8988T (cell line): ENCODE results near the gene ARHGEF5.
"Not testable (repeated sequence)": the region's sequence is repeated elsewhere in the genome, so short reads cannot be mapped to it uniquely, and the experiment has no call there.

Experiments
- DNase-seq: peaks from one replicate; pipeline ENCODE4 v3.0.0; 2011

The ARHGEF5 gene

DNA sequence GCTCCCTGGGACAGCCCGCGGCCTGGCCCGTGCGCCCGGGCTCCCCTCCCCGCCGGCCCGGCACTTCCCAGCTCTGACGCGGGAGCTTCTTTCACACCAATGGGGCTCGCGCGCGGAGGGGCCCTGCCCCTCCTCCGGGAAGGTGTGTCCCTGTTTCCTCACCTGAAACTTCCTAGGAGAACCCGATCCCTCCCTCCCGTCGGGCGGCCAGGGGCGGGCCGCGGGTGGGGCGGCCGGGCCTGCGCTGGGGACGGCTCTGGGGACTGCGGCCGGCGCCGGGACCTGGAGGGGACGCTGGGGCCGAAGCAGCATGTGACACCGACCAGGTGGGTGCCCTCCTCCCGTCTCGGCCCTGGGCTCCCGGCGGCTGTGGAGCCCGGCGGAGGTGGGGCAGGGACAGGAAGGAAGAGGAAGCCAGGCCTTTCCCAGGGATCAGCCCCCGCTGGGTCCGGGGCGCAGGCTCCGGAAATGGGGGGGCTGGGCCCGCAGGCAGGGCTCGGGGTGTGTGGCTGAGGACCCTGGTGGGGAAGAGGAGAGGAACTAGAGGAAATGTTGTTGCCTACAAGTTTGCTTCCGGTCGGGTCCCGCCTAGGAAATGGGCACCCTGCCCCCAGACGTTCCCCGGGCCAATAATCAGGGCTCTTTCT is at the start of gene ARHGEF5:
Gene ARHGEF5, plus strand, starts transcription at position 227 of the 647 bp plus-strand sequence. CDS start 7,268 bp downstream, outside the sequence.
- not testable (repeated sequence) for DNase-seq

DNA sequence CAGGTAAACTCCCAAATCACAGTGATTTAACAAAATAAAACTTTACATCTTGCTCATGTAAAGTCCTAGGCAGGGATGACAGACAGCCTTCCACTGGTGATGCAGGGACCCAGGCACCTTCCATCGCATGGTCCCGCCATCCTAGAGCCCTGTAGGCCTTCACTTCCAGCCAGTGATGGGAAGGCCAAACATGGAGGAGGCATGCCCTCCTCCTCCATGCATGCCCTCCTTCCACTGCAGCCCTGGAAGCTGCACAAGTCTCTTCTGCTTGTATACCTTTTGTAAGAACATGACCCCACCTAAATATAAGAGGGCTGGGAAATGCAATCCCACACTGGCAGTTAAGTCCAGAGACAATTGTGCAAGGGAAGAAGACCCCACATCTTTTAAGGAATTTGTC is 45.5 kb upstream of the ARHGEF5 start:
- DNase-seq: not testable (repeated sequence)

DNA sequence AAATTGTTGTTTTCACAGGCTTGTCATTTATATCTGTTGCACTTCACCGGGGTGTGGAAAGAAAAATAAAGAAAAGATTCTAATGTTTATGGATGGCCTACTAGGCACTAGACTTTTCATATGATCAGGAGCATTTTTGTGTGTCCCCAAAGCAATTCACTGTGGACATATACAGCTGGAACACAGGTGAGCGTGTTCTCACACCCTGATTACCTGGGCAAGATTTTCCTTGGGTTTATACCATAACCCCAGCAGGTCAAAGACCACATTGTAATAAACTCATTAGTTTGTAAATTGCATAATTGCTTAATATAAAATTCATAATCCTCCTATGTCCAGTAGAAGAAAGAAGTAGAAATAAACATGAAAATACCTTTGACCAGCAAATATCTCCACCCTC is 44.0 kb upstream of the ARHGEF5 start:
- not testable (repeated sequence) for DNase-seq

DNA sequence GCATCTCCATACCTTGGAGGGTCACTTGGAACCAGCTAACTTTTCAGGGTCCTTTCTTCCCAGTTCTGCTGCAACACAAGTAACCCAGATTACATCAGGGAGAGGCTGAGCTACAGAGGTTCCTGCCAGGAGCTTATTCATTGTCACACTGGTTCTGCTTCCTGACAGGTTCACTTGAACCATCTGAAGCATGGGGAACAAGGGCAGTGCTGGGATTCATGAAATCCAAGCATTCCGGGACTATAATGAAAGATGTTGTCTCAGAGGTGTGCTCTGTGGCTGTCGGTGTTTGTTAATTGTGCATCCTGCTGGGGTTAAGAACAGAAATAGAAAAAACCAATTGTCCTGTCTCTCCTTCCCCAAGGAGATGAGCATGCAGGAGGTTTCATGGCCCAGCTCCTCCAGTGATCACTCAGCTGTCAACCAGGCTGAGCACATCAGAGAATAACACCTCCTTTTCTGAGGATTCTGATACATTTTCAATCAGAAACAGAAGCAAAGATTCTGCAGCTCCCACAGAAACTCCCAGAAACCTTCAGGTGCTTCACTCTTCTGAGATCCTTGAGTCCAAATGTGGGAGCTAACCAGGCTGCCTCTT is 43.2 kb upstream of the ARHGEF5 start, which contains the start of gene OR2A1:
Gene OR2A1, plus strand, starts transcription at position 548 of the 598 bp plus-strand sequence. CDS start 5,706 bp downstream, outside the sequence.
- not testable (repeated sequence) for DNase-seq

DNA sequence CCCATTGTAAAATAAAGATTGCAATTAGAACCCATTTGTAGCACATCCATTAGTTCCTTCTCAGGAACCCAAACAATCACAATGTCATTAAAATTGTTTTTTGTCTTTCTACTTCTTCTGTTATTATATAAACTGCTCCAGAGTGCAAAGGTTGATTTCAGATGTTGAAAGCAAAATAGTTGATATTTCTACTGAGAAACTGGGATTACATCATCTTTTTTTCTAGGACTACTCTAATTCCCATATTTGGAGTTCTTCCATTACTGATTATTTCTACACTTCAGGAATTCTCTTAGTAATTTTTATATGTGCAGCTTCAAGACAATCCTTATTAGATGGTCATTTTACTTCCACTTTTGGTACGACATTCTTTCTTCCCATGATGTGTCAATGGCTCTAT is 37.7 kb upstream of the ARHGEF5 start:
- not testable (repeated sequence) for DNase-seq

DNA sequence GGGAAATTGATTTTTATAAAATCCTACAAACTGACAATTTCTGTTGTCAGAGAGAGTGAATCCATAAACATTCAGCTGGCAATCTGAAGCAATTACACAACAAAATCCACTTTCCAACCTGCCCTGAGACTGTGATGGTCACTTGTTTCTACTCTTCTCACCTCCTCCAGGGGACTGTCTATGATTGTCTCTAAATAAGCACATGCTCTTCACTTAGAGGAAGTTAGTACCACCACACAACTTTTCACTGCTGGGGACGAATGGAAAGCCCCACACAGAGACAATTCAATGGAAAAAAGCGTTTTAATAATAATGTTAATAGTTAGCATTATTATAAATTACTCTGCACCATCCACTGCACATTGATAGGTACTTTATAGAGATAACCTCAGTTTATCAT is 35.7 kb upstream of the ARHGEF5 start:
- DNase-seq: not testable (repeated sequence)

DNA sequence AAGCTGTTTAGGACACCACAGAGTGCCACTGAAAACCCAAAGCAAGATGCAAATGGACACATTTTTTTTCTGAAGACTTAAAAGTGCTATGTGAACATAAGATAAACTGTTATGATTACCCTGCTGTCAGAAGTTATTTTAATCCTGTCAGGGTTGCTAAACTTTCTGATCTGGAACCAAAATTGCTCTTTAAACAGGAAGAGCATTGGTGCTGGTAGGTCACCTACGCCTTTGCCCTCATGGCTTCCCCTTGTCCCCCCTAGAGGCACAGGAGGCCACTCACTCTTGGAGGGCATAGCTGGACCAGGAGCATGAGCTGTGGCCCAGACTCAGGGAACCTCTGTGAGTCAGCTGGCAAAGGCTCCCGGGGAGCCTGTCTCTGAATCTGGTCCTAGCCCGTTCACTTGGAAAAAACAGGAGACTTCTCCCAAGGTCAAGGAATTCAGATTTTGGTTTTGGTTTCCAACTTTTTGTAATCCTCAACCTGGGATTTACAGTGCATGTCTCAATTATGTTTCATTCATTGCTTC is 33.5 kb upstream of the ARHGEF5 start:
- not testable (repeated sequence) for DNase-seq

DNA sequence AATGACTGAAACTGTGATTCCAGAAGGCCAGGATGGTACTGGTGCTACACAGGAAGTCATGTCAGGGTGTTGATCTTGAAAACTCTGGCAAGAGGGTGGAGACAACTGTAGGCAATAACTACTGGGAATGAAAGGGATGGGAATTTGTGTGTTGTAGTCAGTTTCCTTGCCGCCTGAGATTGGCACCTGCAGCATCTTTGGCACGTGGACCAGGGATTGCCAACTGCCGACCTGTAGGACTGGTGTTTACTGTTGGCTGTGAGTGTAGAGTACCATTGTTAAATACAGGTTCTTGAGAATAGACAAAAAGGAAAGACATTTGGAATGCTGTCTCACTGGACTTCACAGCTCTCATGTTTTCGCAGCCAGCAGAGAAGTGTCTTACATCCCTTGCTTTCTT is 31.8 kb upstream of the ARHGEF5 start:
- DNase-seq: not testable (repeated sequence)

DNA sequence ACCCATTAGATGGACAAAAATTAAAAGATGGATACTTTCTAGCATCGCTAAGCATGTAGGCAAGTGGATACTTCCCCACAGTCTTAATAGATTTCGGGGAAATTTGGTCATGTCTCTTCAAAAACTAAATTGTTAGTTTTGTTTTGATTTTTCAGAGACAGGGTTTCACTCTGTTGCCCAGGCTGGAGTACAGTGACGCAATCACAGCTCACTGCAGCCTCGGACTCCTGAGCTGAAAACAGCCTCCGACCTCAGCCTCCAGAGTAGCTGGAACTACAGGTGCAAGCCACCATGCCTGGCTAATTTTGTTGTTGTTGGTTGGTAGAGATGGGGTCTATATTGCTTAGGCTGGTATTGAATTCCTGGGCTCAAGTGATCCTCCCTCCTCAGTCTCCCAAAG is 29.3 kb upstream of the ARHGEF5 start:
- DNase-seq: not testable (repeated sequence)

DNA sequence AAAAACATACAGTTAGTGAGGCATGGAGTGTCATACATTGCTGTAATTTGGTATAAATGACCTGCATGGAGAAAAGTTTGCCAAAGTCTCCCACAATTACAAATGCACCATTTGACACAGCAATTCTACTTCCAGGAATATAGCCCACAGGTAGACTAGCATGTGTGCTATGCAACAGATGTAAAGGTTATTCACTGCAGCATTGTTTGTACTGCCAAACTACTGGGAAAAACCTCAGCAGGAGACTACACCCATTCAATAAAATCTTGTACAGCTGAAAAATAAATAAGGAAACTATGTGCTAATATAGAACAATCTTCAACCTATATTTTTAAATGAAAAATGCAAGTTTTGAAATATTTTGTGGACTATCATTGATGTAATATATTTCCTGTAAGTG is 25.2 kb upstream of the ARHGEF5 start:
- not testable (repeated sequence) for DNase-seq

DNA sequence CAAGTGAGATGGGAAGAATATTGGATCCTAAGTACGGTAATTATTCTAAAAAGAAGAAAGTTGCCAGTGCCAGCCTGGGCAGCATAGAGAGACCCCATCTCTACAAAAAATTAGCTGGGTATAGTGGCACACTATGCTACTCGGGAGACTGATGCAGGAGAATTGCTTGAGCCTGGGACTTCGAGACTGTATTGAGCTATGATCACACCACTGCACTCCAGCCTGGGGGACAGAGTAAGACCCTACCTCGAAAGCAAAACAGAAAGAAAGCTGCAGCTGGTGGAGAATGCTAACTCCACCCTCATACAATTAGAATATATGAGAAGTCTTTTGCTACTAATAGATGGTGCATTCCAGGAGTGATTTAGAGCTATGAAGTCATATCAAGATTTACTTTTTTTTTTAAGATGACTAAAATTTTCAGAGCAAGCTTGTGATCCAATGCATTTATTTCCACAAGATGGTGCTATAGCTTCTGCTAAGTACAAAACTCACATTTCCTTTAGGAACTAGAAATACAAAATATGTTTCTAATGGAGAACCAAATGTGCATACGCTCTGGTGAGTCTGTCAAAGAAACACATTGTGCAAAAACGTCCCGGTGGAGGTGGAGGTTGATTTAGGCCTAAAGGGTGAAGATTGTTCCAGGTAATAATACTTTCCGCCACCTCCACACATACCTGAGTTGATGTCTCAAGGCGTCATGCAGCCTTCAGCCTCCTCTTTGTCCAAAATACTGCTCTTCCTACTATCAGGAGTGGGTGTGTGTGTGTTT is 23.8 kb upstream of the ARHGEF5 start:
- not testable (repeated sequence) for DNase-seq

DNA sequence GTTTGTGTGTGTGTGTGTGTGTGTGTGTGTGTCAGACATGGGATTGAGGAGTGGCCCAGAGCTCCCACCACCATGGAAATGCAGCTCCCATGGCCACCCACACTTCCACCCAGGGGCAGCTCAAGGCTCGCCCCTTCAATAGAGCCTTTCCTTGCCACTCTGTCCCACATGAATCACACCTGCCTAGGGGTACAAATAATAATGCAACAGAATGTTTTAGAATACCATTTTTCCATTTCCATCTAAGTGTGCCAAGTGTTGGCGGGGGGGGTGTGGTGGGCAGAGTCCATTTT is 23.3 kb upstream of the ARHGEF5 start:
- not testable (repeated sequence) for DNase-seq

DNA sequence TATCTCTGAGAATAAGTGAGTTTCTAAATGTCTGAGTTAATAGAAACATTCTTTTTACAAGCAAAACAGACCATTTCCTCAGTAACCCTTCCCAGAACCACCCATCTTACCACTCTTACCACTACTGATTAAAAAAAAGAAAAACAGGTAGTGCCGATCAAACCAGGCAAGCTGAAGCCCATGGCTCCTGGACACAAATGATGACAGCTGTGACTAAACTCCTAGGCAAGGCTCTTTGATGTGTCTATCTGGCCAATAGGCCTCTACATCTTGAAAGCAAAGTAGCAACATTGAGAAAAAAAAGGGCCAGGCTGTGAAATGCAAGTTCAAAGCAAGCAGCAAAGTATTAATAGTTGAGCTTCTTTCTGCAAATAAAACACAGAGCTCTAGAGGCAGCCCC is 6.6 kb upstream of the ARHGEF5 start:
- not testable (repeated sequence) for DNase-seq

DNA sequence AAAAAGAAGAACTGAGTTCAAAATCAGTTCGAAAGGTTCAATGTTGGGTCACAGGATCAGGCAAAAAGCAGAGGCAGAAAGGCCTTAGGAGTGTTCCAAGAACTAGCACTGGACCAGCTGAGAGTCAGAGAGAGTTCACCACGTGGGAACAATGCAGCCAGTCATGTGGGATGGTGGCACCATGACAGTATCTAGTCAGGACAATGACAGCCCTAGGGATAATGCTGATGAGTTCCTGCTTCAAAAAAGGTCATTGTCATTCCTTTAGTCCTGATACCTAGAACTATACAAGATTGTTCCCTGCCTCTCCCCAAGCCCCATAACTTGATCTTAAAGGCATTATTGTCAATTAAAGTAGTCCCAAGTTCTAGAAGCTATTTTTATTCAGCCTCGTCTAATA is 3.5 kb upstream of the ARHGEF5 start:
- DNase-seq: not testable (repeated sequence)

DNA sequence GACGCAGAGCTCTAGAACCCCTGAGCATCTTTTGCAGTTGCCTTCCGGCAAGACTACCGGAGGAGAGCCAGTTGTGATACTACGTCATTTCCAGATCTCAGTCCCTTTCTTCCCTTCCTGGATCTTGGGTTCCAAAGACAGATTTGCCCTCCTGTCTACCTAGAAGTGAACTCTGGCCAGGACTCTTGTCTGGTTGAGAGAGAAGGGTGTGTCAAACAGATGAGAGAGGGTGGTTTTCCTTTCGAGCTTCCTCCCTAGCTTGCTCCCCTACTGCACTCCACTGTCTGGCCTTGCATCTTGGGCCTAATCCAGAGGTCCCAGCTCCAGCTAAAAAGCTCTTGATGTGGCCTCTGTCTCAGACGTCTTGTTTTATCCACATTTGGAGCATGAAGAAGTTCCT is 983 bp downstream of the ARHGEF5 start:
- DNase-seq: not testable (repeated sequence)

DNA sequence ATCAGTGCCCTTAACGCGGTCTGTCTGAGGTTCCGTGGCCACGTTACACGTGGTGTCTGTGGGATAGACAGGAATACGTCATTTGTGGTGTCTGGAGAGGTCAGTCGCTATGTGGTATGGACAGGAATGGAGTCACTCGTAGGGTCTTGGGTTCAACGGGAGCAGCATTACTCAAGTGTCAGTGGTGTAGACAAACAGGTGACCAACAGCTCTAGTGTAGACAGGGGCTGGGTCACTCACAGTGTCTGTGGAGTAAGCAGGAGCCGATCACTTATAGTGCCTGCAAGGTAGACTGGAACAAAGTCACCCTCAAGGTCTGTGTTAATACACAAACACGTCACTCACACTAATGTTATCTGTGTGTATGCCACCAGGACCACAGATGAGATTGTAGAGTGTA is 1.7 kb downstream of the ARHGEF5 start:
- DNase-seq: not testable (repeated sequence)

DNA sequence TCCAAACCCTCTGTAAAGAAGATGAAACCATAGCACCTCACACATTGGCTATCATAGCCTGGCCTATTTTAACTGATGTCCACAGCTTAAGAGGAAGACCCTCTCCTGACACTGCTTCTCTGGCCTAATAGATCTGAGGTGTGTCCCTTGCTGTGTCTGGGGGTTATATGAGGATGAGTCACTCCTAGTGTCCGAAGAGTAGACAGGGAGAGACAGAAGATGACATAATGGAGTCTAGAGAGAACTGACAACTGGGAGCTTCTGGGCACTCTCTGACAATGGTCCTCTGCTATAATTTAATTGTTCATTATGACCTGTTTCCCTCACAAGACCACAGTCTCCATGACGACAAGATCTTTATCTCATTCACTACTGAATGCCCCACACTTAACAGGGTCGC is 6.9 kb downstream of the ARHGEF5 start:
- DNase-seq: not testable (repeated sequence)

DNA sequence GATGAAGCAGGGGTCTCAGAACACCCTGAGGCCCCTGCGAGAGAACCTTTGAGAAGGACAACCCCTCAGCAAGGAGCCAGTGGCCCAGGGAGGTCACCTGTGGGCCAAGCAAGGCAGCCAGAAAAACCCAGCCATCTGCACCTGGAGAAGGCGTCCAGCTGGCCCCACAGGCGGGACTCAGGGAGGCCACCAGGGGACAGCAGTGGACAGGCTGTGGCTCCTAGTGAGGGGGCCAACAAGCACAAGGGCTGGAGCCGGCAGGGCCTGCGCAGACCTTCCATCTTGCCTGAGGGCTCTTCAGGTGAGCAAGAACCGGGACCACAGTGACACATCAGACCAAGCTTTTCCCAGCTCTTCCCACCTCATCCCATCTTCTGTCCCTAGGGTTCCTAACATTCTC is 10.3 kb downstream of the ARHGEF5 start:
- DNase-seq: not testable (repeated sequence)

DNA sequence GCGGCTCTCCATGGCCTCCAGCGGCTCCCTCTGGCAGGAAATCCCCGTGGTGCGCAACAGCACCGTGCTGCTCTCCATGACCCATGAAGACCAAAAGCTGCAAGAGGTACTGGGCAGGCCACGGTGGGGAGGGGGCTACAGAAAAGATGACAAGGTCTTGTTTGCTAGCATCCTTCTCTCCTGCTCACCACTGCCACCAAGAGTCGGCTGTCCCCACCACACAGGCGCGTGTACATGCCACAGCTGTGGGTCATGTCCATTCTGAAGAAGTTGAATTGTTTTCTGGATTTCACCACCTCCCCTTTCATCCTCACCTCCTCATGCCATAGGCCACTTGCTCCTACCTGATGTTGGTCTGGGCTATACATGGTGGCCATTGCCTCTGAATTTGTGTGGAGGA is 12.0 kb downstream of the ARHGEF5 start:
- not testable (repeated sequence) for DNase-seq

DNA sequence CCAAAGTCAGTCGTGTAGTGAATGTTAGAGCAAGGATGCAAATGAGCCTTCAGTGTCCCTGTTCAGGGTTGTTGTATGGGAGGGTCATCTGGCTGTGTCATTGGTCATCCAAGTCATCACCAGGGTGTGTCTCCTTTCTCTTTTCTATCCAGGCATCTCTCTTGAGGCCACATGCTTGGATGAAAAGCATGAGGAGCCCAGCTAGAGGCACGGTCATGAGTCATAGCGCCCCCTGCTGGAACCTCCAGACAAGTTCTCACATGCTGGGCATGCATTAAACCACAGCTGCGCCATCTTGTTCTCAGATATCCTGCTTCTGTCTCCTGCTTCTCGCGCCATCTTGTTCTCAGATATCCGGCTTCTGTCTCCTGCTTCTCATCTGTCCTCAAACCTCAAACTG is 14.0 kb downstream of the ARHGEF5 start:
- DNase-seq: not testable (repeated sequence)

DNA sequence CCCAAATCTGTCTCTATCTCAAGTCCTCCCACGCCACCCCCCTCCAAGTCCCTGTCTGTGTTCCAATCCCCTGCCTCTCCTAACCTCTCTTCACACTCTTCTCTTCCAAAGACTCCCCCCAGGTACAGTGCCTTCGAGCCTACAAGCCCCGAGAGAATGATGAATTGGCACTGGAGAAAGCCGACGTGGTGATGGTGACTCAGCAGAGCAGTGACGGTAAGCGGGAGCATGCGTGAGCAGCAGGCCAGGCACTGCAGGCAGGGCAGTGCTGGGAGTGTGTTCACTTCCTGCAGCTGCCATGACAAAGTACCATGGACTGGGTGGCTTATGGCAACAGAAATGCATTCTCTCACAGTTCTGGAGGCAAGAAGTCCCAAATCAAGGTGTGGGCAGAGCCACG is 23.4 kb downstream of the ARHGEF5 start:
- DNase-seq: no peak

DNA sequence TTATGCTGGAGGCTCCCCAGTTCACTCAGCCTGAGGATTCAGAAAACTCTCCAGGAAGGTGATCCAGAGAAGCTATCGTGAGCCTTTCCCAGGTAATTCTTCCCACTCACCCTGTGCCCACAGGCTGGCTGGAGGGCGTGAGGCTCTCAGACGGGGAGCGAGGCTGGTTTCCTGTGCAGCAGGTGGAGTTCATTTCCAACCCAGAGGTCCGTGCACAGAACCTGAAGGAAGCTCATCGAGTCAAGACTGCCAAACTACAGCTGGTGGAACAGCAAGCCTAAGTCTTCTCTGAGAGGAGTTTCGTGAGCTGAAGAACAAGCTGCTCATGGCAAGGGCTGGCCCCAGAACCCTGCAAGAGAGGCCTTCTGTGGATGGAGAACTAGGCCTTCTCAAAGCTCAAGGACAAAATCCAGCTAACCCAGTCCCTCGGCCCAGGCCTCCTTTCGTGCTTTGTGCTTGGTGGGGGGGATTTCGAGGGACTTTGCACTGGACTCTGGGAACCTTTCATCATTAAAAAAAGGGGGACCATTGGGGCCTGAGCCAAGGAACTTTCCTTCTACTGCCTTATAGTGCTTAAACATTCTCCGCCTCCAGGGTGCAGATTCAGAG is 24.7 kb downstream of the ARHGEF5 start:
- no peak for DNase-seq

DNA sequence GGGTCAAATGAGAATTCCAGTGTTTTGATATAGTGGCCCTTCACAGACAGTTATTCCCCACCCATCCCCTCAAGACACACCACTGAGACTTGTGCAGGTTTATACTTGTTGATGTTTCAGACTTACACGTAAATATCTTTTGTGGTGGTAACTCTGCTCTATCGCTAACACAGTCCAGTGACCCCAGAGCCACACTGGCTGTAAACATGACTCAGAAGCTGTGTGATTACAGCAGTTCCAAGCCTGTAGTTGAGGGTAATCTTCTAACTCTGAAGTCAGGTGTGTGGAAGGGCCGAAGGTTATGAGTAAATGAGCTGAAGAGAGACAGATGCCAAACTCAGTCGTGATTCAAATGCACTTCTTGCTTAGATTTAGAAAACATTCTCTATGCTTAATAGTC is 28.9 kb downstream of the ARHGEF5 start:
- no peak for DNase-seq
